HuH-7.5 (cell line): ENCODE data around the gene BCL2A1.
"Not testable (repeated sequence)": the region's sequence is repeated elsewhere in the genome, so short reads cannot be mapped to it uniquely, and the experiment has no call there.

ENCODE experiments used
- DNase-seq: peaks from one replicate; pipeline ENCODE4 v3.0.0; 2011; ENCODE audit warnings: low spot score

BCL2A1 gene

DNA sequence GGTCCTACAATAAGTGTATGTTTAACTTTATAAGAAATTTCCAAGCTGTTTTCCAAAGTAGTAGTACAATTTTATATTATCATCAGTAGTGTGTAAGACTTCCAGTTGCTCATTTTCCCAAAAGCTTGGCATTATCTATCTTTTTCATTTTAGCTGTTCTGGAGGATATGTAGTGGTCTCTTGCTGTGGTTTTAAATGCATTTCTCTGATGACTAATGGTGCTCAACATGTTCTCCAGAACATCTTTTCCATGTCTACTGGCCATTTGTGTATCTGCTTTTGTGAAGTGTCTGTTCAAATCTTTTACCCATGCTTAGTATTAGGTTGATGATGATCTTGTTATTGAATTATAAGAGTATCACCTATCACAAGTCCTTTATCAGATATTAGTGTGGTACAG lies 13.3 kb downstream of the BCL2A1 start:
- DNase-seq: no peak

DNA sequence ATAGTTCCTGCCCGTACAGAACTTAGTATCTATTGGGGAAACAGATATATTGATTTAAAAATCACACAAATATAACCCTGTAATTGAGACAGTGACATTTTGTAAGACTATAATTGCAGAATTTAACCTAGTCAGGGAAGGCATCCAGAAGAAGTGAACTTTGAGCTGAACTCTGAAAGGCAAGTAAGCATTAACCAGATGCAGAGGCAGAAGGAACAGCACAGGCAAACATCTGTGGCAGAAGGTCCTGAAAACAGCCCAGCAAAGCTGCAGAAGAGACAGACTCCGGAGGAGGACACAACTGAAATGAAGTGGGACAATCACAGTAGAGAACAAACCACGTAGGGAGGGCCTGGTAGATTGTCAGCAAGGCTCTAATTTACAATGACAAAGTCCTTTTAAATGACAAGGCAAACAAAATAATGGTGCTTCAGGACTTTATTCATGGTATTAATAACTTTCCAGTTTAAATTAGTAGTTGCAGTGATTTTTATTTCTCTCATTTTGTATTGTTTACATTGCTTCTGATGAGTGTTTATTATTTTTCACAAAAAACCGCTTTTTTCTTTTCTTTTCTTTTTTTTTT lies 14.5 kb downstream of the BCL2A1 start:
- no peak for DNase-seq

DNA sequence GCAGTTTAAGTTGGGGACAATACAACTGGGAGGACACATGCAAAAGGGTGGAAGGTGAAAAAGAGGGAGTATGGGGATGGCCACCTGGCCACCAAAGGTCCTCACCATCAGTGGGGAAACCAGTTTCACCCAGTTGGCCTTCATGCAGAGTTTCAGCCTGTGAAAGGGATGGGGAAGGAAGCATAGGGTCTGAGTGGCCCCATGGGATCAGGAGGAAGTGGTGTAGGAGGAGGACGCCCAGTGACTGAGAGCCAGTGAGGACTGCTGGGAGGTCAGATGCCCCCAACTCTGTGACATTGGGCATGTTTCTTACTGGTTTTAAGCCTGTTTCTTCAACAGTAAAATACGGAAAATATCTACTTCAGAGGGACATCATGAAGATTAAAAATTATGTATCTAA lies 16.3 kb downstream of the BCL2A1 start:
- DNase-seq: no peak

- DNase-seq: no peak
Measured at GRCh38 chr15:79953951-79954444, 17.0 kb downstream of the BCL2A1 start.

DNA sequence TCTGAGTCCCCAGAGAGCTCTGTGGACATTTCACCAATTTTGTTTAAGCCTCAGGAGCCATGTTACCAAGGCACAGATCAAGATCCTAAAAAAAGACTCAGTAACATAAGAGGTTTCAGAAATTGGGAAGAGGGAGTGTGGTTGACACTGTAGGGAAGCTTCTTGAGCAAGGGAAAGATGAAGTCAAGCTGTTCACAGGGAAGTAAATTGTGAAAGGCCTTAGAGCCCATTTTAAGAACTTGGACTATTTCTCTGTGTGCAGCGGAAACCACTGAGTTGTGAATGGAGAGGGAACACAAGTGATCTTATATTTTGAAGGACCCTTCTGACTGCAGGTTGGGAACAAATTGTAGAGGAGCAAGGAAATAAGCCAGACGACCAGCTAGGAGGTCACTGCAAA lies 18.7 kb downstream of the BCL2A1 start:
- no peak for DNase-seq

DNA sequence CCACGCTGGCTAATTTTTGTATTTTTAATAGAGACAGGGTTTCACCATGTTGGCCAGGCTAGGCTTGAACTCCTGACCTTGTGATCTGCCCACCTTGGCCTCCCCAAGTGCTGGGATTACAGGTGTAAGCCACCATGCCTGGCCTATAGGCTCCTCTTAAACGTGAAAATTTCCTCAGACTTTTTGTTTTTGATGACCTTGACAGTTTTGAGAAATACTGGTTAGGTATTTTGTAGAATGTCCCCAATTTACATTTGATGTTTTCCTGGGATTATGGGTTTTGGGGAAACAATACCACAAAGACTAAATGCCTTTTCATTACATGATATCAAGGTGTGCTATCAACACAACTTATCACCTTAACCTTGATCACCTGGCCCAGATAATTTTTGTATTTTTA lies 20.7 kb downstream of the BCL2A1 start:
- DNase-seq: no peak

DNA sequence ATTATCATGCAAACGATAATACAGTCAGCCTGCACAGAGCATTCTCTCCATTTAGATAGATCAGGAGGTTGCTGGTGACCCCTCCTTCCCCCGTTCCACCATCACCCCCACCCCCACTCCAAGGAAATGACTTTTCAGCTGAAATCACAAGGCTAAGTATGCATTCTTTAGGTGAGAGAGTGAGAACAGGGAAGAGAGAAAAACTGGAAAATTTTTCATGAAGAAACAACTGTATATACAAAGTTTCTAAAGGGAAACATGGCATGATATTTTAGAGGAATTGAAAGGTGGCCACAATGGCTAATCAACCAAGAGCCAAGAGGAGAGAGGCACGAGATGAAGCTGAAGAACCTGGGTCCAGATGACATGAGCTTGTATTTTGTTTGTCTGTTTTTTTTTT lies 22.2 kb downstream of the BCL2A1 start:
- no peak for DNase-seq

- DNase-seq: no peak
Measured at GRCh38 chr15:79948095-79948695, 22.8 kb downstream of the BCL2A1 start.

GRCh38 chr15:79947009-79947408 lies 24.0 kb downstream of the BCL2A1 start:
- no peak for DNase-seq

GRCh38 chr15:79944622-79945021 lies 26.4 kb downstream of the BCL2A1 start:
- no peak for DNase-seq

GRCh38 chr15:79943820-79944219 lies 27.2 kb downstream of the BCL2A1 start:
- DNase-seq: no peak

GRCh38 chr15:79942741-79943481 lies 28.1 kb downstream of the BCL2A1 start:
- DNase-seq: no peak

GRCh38 chr15:79939399-79939798 lies 31.6 kb downstream of the BCL2A1 start:
- no peak for DNase-seq

GRCh38 chr15:79938143-79938542 lies 32.9 kb downstream of the BCL2A1 start:
- no peak for DNase-seq

- DNase-seq: not testable (repeated sequence)
Measured at GRCh38 chr15:79935556-79936201, 35.3 kb downstream of the BCL2A1 start.

- no peak for DNase-seq
Measured at GRCh38 chr15:79933231-79933630, 37.8 kb downstream of the BCL2A1 start.

- no peak for DNase-seq
Measured at GRCh38 chr15:79932447-79932846, 38.5 kb downstream of the BCL2A1 start.

DNA sequence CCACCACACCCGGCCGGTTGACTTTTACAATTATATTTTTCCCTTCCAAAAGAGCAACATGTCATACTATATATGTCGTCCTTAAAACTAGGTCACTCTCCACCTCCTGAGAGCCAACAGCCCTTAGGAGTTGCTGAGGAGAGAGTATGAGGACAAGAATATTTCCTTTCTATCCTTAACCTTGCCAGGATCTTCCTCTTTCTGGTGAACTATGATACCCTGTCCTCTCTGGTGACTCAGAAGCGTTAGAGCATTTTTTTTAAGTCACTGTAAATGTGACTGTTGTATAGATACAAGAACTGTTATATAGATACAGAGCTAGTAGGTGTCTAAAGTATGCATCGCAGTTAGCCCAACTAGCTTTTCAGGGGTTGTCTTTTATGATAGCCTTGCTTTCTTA lies 40.5 kb downstream of the BCL2A1 start:
- DNase-seq: no peak

DNA sequence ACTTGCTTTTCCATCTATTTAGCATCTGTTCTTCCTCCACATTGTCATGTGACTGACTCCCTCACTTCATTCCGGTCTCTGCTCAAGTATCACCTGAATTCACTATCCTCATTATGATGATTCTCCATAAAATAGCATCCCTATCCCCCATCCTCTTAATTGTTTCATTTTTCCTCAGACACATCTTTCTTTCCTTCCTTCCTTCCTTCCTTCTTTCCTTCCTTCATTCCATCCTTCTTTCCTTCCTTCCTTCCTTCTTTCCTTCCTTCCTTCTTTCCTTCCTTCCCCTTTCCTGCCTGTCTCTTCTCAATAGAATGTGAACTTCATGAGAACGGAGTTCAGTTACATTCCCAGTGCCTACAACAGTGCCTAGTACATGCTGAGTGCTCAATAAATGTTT lies 41.6 kb downstream of the BCL2A1 start:
- DNase-seq: no peak

GRCh38 chr15:79926116-79926515 lies 44.9 kb downstream of the BCL2A1 start:
- not testable (repeated sequence) for DNase-seq

DNA sequence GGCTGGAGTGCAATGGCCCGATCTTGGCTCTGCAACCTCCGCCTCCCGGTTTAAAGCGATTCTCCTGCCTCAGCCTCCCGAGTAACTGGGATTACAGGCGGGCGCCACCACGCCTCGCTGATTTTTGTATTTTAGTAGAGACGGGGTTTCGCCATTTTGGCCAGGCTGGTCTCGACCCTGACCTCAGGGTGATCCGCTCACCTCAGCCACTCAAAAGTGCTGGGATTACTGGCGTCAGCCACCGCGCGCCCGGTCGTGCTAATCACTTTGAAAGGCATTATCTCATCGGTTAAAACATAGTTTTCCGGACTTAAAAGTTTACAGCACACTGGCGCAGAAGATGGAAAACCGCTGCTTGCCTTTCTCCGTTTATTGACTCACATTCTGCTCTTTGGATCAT lies 46.6 kb downstream of the BCL2A1 start:
- DNase-seq: no peak

- peak; percentile 99 for DNase-seq
Measured at GRCh38 chr15:79923515-79924169, 47.4 kb downstream of the BCL2A1 start.
